HS-27A (cell line): Measurements from ENCODE around the gene SH3BP2.

Experiments used
- DNase-seq: peaks from one replicate; pipeline ENCODE4 v3.0.0-alpha.2; 2012; ENCODE audit warnings: low read depth, missing footprints

SH3BP2 gene

GRCh38 chr4:2790583-2791517 is 2.0 kb upstream of the SH3BP2 start:
- no peak for DNase-seq

- DNase-seq = no peak
Measured at GRCh38 chr4:2791518-2792395, 1.1 kb upstream of the SH3BP2 start.

- DNase-seq = no peak
Measured at GRCh38 chr4:2792396-2792710, 532 bp upstream of the SH3BP2 start.

- DNase-seq = no peak
Measured at GRCh38 chr4:2793586-2794485, 951 bp downstream of the SH3BP2 start.

GRCh38 chr4:2794486-2795299 is 1.8 kb downstream of the SH3BP2 start:
- DNase-seq = no peak

- no peak for DNase-seq
Measured at GRCh38 chr4:2795300-2795892, 2.5 kb downstream of the SH3BP2 start.

- no peak for DNase-seq
Measured at GRCh38 chr4:2795893-2796848, 3.3 kb downstream of the SH3BP2 start.

- DNase-seq = no peak
Measured at GRCh38 chr4:2796849-2797544, 4.1 kb downstream of the SH3BP2 start.

GRCh38 chr4:2797545-2798305 is 4.8 kb downstream of the SH3BP2 start:
- DNase-seq = no peak

- DNase-seq = no peak
Measured at GRCh38 chr4:2798399-2799223, 5.7 kb downstream of the SH3BP2 start.

GRCh38 chr4:2799224-2799911 is 6.5 kb downstream of the SH3BP2 start:
- DNase-seq = no peak

- DNase-seq = no peak
Measured at GRCh38 chr4:2799971-2800690, 7.2 kb downstream of the SH3BP2 start.

GRCh38 chr4:2800691-2801596 is 8.1 kb downstream of the SH3BP2 start:
- DNase-seq = no peak

- no peak for DNase-seq
Measured at GRCh38 chr4:2802618-2803531, 10.0 kb downstream of the SH3BP2 start.
